ENCODE data around the gene ARID1B.

Gene ARID1B

DNA sequence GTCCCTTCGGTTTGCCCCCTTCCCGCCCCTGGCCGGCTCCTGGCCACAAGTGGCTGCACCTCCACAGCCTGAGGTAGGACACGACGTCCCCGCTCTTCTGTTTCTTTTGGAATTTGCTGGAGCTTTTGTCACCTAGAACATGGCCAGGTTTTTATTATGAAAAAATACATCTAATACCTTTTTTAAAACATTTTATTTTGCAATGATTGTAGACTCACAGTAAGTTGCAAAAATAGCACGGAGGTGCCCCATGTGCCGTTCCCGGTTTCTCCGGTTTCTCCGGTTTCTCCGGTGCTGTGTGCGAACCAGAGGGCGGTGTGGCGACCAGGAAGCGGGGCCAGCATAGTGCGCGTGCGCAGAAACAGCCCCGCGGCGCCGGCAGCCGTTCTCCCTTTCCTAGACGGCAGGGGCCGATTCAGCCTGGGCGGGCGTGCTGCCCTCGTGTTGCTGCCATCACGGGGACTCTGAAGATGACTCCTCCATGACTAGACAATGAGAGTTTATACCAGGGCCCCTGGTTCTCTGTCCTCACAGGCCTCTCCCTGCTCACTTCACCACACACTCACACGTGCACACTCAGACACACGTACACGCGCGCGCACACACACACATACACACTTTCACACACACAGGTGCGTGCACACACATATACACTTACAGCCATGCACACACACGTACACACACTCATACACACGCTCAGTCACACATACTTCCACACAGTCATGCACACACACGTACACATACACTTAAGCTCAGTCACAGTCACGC, 444.1 kb downstream of the ARID1B start:
- DNase-seq: peak; percentile 58

DNA sequence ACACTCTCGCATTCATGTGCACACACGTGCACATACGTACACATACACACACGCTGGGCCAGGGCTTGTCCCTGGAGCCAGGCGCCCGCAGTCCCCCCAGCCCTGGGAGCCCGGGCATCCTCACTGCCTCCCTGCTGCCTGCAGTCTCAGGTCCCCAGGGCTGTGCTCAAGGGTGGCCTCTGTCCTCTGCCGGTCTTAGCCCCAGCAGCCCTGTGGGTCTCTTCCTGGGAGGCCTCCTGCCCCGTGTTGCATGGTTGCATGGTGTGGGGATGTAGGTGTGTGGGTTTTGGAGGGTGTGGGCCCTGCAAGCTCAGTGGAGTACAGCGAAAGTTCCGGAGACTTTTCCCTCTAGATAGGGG, 444.6 kb downstream of the ARID1B start:
- no peak for DNase-seq

DNA sequence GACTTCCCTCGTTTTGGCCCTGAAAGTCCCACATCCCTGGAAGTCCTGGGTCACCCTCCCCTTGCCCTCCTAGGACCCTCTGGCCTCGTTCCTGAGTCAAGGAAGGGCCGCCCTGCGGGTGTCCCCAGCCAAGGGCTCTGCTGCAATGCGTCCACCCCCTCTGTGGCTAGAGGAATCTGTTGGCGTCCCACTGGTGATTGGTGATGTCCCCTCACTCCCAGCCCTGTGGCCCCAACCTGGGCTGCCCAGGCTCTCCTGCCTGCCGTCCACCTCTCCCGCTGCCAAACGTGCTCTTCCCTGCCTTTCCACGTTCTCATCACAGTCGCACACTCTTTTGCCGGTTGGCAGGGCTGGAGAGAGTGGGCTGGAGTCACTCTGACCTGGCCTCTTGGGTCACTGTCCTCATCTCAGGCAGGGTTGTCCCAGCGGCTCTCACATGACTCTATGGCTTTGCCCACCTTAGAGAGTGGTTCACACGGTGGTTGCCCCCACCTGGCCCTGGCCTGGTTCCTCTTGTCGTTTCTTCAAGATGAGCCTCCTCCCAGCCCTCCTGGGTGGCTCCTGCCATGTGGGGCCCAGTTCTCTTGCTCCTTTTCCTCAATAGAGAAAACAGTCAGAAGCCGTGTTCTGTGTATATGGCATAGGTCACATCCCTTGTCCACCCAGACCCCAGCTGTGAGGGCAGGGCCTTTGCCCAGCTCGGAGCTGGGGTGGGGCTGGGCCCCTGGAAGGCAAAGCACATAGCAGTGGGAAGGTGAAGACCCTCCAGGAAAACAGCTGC, 445.2 kb downstream of the ARID1B start:
- DNase-seq: no peak

DNA sequence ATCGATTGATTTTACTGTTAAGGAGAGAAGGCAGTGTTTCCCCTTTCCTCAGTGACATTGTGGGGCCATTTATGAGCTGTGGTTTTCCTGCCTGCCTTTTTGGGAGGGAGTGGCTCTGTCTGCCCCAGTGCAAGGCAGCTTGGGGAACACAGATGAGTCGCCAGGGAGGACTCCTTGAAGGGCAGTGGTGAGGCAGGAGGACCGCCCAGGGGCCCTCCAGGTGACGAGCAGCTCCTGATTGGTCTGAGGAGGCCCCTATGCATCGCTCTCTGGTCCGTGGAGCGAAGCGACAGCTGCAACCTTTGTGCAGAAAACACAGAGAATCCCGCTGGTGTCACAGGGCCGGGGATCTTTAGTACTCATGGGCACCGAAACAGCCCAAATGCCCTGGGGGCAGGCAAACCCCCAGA, 445.8 kb downstream of the ARID1B start:
- DNase-seq: no peak

DNA sequence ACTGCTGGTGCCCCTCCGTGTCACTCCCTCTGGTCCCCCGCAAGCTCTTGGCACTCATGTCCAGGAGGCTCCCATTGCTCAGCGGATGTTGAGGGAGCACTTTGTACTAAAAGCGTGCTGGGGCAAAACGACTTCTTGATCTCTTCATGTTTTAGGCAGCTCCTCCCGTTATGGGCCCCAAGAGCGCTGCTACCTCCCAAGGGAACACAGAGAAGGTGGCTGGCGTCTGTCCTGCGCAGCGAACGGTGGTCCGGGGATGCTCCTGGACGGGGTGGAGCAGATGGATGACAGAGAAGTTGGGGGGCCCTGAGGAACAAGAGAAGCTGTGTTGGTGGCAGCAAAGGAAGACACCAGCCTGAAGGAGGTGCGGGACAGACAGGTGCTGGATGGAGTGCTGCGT, 446.3 kb downstream of the ARID1B start:
- no peak for DNase-seq

DNA sequence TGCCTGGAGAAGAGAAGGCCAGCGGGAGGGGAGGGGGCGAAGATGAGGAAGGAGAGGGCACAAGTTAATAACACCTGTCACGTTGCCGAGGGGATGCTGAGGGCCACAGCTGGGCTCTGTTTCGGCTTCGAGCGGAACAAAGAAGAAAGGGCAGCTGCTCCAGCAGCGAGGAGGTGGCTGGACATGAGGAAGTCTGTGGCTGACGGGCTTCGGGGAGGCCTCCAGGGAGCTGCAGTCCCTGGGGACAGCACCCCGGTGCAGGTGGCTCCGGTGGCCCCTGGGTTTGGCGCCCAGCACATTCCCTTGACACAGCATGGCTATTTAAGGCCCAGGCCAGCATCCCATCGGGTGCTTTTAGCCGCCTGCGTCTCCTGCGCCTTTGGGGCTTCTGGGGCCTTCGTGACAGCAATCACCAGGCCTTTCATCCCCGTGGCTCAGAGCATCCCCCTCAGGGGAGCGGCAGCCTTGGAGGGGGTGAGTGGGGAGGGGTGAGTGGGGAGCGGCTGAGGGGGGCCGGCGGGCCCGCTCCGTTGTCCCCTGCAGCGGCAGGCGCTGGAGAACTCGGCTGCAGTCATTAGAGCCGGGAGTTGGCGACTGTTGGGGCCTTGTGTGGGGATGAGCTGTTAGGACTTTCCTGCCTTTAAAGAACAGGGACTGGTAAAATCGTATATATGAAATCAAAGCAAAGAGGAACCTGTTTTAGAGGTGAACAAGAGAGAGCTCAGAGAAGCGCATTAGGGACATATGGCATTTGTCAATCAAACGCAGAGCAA, 447.2 kb downstream of the ARID1B start:
- DNase-seq: no peak

DNA sequence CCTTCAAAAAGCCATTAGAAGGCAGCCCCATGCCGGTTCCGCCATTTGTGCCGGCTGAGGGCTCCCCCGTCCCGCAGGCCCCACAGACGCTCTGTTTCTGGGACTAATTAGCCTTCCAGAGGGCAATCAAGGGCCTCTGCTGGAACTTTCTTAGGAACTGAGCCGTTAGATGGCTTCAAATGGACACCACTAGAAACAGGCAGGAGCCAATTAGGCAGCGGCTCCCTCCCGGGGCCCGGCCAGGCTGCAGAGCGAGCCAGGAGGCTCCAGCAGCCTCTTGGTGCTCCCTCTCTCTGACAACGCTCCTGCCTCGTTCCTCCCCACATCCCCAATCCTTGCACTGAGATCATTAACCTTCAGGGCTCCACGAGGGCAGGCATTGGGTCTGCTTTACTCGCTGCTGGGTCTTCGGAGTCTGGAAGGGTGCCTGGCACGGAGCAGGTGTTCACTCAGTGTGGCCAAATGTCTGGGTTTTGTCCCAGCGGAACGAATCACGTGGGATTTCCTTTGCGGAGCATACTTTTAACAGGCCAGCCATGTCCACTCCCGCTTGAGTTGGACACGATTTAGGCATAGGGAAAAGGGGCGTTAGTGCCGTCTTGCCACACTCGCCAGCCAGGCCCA, 447.9 kb downstream of the ARID1B start:
- DNase-seq: no peak

DNA sequence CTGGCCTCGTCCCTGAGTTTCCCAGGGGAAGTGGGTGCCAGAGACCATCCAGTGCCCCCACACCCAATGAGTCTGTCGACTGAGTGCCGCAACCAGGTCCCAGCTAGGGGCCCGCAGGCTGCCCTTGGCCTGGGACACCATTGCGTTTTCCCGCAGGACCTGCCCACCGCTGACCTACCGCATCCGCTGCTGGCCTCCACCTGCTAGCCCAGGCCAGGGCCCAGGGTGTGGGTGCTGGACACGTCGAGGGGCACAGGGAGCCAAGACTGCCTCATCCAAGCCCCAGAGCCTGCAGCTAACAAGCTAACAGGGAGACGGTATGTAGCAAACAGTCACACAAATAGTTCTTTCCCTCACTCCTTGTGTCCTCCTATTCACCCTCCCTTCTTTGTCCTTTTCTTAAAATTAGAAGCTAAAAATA, 448.4 kb downstream of the ARID1B start:
- DNase-seq: no peak

DNA sequence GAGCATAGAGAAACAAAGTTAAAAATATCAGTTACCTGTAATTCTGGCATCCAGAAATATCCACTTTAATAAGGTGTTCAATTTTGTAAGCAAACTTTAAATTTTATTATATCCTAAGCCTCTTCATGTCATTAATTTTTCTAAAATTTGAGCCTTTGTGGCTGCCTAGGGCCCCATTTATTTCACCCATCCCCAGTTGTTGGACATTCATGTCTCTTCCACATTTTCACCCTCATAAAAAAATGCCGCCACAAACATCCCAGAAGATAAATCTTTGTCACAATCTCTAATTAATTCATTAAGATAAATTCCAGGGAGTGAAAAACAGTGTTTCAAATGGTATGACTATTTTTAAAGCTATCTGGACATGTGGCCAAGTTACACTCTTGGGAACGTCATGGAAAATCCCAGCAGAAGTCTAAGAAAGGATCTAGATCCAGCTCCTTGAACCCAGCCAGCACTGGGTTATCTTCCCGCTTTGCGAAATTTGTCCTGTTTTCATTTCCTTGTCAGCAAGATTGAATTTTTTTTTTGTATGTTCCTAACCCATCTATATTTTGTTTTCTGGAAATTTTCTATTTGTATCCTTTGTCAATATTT, 448.9 kb downstream of the ARID1B start:
- no peak for DNase-seq

DNA sequence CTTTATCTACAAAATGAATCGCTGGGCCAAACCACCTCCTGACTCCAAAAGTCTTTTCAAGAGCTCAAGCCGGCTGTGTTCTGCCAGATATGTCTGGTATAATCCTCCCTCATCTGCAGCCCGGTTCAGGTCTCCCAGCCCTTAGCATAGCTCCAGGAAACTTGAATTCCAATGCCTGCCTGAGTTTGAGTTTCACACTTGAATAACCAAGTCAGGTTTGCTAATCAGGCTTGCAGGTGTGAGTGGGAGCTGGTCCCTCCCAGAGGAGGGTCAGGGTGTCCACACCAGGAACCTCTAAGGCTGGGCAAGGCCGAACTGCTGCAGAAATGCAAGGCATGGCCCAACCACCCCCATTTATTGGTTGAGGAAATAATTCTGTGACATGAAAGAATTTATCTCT, 449.6 kb downstream of the ARID1B start:
- DNase-seq: no peak

DNA sequence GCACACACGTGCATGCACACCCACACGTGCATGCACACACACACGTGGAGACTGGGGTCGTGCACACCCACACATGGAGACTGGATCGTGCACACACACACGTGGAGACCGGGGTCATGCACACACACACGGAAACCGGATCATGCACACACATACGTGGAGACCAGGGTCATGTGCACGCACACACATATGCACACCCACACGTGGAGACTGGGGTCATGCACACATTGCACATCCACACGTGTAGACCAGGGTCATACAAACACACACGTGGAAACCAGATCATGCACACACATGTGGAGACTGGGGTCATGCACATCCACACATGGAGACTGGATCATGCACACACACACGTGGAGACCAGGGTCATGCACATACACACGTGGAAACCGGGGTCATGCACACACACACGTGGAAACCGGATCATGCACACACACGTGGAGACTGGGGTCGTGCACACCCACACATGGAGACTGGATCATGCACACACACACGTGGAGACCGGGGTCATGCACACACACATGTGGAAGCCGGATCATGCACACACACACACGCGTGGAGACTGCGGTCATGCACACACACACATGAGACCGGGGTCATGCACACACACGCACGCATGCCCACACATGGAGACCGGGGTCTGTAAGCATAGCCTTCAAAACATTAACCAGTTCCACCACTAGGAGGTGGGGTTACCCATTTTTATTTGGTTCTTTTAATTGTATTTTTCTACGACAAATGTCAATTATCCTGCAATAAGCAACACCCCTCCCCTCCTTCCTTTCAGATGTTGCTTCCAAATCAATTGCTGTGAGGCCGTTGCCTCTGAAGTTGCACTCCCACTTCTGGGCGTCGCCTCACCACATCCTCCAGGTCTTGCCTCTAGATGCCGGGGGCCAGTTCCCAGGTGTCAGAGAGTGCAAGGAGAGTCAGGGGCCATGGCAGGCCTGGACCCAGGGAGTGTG, 450.3 kb downstream of the ARID1B start:
- no peak for DNase-seq

DNA sequence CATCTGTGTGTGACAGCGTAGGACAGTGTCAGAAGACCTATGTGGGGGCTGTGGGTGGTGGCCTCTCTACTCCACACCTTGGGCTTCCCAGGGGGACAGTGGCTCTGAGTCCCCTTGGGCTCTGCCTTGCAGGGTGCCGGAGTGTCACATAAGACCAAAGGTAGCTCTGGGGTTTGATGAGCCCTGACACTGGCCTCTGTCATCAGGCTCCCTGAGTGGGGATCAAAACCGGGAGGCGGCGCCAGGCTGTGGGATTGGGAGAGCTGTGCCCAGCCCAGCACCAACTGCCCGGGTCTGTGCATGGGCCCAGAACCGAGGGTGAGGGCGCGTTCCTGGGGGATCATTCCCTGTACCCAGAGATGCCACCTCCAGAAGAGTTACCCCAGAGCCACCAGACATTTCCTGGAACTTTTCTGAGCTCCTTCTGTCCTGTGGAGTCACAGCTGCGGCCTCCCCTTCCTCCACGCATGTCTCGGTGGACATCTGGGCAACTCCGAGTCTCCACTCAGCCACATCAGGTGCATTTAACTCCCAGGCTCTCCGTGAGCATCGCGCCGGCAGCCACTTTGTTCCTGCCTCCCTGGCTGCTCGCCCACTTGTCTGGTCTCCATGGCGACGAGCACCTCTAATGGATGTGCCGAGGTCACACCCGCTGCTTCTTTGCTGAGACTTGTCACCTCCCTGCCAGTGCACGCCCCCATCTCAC, 451.4 kb downstream of the ARID1B start:
- DNase-seq: peak; percentile 74

DNA sequence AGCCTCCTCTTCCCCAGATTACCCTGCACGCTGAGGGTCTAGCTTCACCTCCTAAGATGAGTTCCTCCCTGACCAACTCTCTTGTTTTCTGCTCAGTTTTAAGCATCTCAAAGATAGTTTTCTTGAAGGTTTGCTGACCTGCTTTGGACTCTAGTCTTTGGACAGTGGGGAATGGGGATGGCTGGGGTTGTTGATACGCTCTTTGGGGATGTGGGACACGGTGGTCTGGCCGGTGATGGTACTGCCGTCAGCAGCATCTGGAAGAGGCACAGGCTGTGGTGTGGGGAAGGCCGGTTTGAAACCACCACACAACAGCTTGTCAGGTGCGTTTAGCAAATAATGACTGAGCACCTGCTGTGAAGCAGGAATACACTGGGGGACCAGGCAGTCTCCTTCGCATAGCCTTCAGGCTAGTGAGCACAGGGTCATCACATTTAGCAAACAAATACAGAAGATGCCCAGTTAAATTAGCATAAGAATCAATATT, 452.0 kb downstream of the ARID1B start:
- DNase-seq: peak; percentile 53

DNA sequence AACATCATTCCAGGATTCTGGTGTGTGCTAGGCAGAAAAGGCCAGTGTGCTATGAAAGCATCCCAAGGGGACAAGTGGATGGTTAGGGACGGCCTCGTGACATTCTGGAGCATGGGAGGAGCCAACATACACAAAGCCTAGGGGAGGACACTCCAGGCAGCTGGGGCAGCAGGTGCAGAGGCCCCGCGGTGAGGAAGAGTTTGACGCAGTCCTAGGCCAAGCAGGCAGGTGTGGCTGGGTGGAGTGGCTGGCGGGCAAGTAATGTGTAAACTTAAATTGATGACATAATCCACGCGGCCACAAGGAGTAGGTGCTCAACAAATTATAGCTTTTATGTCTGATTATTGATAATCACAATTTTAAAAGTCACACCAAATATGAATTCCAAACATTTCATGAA, 452.5 kb downstream of the ARID1B start:
- peak; percentile 87 for DNase-seq

DNA sequence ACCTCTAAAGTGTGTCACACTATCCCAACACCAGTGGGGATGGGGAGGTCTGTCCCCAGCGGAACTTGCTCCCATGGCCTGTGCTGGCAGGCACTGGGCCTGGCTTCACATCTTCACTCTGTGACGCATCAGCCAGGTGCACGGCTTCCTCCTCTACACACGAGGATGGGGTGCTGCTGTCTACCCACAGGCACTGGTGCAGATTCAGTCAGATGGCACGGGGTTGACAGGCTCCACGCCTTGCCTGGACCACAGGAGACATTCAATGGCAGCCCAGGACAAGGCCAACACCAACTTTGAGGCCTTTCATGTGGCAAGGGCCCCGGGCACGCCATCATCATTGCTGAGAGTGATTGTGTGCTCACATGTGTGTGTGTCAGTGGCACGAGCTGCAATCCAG, 453.7 kb downstream of the ARID1B start:
- no peak for DNase-seq

DNA sequence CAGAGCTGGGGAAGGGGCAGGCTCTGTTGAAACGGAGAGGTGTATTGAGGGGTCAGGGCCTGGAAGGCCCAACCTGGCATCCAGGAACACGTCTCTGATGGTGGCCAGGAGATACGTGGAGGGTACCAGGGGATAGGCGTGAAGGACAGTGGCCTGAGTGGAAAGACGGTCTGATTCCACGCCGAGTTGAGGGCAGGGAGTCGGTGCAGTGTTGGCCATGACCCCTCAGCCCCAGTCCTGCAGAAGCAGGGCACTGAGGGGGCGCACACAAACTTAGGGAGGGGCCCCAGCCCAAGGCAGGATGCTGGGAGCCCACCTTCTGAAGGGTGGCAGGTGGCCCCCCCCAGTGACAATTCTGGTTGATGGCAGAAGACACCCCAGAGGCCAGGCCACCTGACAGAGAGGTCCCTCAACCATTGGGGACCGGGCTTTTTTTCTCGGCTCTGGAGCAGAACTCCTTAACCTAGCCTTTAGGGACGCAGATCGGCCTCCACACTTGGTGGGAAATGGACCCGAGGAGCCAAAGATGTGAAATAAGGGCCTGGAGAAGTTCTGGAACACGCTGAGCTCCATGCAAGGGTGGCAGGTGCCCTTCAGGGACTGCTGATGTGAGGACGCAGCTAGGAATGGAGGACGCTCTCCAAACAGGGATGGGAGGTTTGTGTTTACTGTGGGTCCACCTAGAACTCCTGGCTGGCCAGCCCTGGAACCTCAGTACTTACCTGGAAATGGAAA, 455.1 kb downstream of the ARID1B start:
- no peak for DNase-seq

DNA sequence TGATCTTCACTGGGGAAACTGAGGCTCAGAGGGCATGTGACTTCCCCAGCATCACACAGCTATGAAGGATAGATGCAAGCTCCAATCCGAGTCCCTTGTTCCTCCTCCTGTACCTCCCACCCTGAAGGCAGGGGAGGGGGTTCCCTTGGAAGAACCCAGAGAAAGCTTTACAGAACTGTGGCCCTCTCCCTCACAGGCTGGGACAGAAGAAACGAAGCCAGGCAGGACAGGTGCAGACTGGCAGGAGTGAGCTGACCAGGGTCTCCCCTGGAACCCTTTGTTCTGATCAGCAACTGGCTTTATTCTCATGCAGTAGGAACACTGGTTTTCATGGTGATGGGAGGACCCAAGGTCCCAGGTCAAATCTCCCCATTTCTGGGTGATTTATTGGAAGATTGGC, 456.0 kb downstream of the ARID1B start:
- DNase-seq: no peak

DNA sequence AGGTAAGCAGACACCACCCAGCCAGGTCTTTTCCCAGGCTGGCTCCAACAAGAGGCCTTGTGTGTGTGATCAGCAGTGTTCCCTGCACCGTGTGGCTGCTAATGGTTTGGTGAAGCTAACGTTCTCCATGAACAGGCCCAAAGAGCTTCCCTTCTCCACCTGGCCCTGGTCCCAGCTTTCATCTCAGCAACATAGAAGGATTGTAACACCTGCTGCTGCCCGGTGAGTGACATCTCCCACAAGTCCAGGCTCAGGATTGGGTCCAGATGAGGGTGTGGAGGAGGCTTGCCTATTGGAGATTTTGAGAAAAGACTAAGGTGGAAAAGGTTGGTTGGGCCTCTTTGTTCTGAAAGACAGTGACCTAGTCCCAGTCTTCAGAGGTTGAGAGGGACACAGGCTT, 456.5 kb downstream of the ARID1B start:
- no peak for DNase-seq

DNA sequence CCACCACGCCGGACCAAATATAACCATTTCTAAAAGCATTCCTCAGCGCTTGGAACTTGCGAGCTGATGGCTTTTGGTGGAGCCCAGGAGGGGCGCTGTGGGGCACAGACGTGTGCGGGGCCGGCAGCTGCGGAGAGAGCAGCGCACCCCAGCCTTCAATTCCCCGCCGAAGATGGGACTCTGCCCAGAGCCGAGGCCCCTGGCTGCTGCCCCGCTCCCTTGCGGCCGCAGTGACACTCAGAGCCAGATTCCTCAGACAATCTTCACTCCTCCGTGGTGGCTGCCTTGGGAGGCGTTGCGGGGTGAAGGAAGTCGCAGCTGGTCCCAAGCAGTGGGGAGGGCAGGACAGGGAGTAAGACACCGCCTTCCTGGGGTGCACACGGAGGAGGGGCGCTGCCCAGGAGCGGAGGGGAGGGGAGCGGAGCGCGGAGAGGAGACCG, 458.4 kb downstream of the ARID1B start:
- DNase-seq: no peak
